IgD-negative memory B cell (primary cell): ENCODE data around the gene WDR59. TPM values are rescaled to one million over a fixed set of nuclear protein-coding genes. Genes with fewer than 3 reads are reported as not detected.
"Not testable (repeated sequence)": the region's sequence is repeated elsewhere in the genome, so short reads cannot be mapped to it uniquely, and the experiment has no call there.

Experiments
- H3K27ac Mint-ChIP-seq, 3 donors: one replicate each; pipeline ENCODE4 v1.8.0; 2020 to 2022; ENCODE audit warnings: mild to moderate bottlenecking in 3 of 3, mixed read lengths in 3 of 3, moderate library complexity in 1 of 3
- H3K27me3 Mint-ChIP-seq: one replicate; pipeline ENCODE4 v1.8.0; 2021; ENCODE audit warnings: mixed read lengths
- H3K36me3 Mint-ChIP-seq: one replicate; pipeline ENCODE4 v1.8.0; 2020; ENCODE audit warnings: mild to moderate bottlenecking, mixed read lengths
- H3K4me1 Mint-ChIP-seq, 3 donors: one replicate each; pipeline ENCODE4 v1.8.0; 2020 to 2022; ENCODE audit warnings: mixed read lengths in 3 of 3, mild to moderate bottlenecking in 1 of 3
- H3K4me3 Mint-ChIP-seq, 4 donors: one replicate each; pipeline ENCODE4 v1.8.0; 2020 to 2022; ENCODE audit warnings: mild to moderate bottlenecking in 4 of 4, mixed read lengths in 4 of 4, moderate library complexity in 3 of 4
- H3K9me3 Mint-ChIP-seq, 3 donors: one replicate each; pipeline ENCODE4 v1.8.0; 2020 to 2021; ENCODE audit warnings: mixed read lengths in 3 of 3, mild to moderate bottlenecking in 1 of 3
- polyA plus RNA-seq: library from polyadenylated mRNA; unstranded; fragments of 300-500 nt; fragmentation: Illumina TruSeq; gene quantifications from one replicate; pipeline ENCODE4 v1.2.3, GENCODE V29; 2021

The WDR59 gene
- polyA plus RNA-seq, 1 donor from 2014 or later: 9.2 TPM

GRCh38 chr16:74922150-74923138 is 62.5 kb downstream of the WDR59 start:
- Mint-ChIP-seq H3K4me1 (no peaks in the 10 kb centered on the region), H3K9me3 (peaks cover 0 to 3% (median 0%) of the 10 kb centered on the region in 3 donors), H3K36me3 (peaks cover 14% of the 10 kb centered on the region), H3K27me3 (no peaks in the 10 kb centered on the region), H3K27ac (no peak overlapping the region), H3K4me3 (no peak overlapping the region)

DNA sequence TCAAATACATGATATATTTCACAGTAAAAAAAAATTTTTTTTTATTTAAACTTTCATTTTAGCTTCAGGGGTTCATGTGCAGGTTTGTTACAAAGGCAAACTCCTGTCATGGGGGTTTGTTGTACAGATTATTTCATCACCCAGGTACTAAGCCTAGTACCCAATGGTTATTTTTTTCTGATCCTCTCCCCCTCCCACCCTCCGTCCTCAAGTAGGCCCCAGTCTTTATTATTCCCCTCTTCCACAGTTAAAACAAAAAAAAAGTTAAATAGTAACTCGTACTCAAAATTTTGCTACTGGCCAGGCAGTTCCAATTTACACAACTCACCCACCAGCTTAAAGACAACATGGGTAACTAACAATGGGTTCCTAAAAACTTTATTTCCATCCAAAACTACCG is 63.9 kb downstream of the WDR59 start:
- H3K9me3 Mint-ChIP-seq: peaks cover 0 to 3% (median 3%) of the 10 kb centered on the region in 3 donors
- peaks cover 21% of the 10 kb centered on the region for H3K36me3 Mint-ChIP-seq
- H3K27ac Mint-ChIP-seq: no peak overlapping the region
- no peaks in the 10 kb centered on the region for H3K27me3 Mint-ChIP-seq
- H3K4me3 Mint-ChIP-seq: no peak overlapping the region
- H3K4me1 Mint-ChIP-seq: no peaks in the 10 kb centered on the region

DNA sequence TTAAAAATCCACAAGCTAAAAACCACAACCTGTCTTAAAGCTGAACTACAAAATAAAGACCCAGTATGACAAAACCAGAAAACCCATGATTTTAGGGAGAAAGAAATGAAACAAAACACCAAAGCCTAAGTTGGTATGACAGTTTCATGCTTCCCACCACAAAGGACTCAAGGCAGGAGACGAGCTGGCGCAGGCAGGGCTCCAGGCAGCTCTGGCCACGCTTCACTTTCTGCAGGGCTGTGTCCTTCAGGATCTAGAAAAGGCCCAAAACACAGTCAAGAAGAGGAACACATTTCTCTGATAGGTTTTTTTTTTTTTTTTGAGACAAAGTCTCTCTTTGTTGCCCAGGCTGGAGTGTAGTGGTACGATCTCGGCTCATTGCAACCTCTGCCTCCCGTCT is 75.3 kb downstream of the WDR59 start:
- H3K4me3 Mint-ChIP-seq: no peak overlapping the region
- H3K27ac Mint-ChIP-seq: no peak overlapping the region

DNA sequence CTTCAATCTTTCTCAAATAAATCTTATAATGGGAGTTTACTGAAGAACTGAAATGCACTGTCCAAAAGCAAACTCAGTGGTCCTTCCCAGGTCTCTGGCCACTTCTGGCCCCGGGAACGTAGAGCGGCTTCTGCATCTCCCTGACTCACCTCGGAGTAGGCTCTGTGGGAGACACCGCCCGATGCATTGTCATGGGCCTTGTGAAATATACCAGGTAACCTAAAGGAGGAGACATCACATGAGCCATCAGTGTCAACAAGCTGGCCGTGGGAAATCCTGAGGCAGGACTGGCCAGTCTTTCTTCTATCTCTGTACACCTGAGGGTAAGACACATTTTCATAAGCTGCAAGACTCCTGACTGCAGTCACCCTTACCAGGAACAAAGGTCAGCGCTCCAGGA is 76.2 kb downstream of the WDR59 start:
- H3K4me3 Mint-ChIP-seq, H3K27me3 Mint-ChIP-seq, H3K4me1 Mint-ChIP-seq, H3K27ac Mint-ChIP-seq: not testable (repeated sequence)
- H3K9me3 Mint-ChIP-seq: peaks cover 9 to 23% (median 15%) of the 10 kb centered on the region in 3 donors
- peaks cover 47% of the 10 kb centered on the region for H3K36me3 Mint-ChIP-seq

More for the DNA sequence above, 75.3 kb downstream of the WDR59 start:
- peaks cover 9 to 23% (median 15%) of the 10 kb centered on the region in 3 donors for H3K9me3 Mint-ChIP-seq
- H3K27me3 Mint-ChIP-seq: no peaks in the 10 kb centered on the region
- peaks cover 51% of the 10 kb centered on the region for H3K36me3 Mint-ChIP-seq
- H3K4me1 Mint-ChIP-seq: no peaks in the 10 kb centered on the region

DNA sequence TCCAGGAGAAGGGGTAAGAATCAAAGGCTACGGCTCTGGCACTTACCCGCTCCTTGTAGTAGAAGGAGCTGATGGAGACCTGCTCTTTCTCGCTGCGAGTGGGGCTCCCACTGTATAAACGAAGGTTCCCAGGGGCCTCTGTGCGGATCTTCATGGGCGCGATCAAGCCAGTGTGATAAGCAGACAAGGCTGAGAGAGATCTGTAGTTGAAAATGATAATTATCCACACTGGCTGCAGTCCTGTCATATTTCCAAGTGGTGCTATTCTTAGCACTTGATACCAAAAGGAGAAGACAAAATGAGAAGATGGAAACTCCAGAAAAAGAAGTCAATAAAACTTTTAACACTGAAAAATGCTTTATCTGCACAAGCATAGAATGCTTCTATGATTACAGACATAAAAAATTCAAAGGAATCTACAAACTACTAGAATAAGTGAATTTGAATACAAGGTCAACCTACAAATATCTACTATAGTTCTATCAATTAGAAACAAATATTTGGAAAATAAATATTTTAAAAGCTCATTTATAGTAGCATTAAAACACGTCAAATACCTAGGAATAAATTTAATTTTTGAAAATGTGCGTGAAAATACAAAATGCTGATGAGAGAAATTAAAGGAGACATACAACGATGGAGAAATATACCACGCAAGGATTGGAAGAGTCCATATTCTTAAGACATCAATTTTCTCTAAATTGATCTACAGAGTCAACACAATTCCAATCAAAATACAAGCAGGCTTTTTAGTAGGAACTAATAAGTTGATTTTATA is 80.8 kb downstream of the WDR59 start:
- H3K36me3 Mint-ChIP-seq: peaks cover 33% of the 10 kb centered on the region
- no peaks in the 10 kb centered on the region for H3K27me3 Mint-ChIP-seq
- no peaks in the 10 kb centered on the region for H3K4me1 Mint-ChIP-seq
- peak overlapping the region in 1 of 3 donors; percentile 8 for H3K27ac Mint-ChIP-seq
- H3K4me3 Mint-ChIP-seq: no peak overlapping the region
- peaks cover 6 to 9% (median 8%) of the 10 kb centered on the region in 3 donors for H3K9me3 Mint-ChIP-seq

DNA sequence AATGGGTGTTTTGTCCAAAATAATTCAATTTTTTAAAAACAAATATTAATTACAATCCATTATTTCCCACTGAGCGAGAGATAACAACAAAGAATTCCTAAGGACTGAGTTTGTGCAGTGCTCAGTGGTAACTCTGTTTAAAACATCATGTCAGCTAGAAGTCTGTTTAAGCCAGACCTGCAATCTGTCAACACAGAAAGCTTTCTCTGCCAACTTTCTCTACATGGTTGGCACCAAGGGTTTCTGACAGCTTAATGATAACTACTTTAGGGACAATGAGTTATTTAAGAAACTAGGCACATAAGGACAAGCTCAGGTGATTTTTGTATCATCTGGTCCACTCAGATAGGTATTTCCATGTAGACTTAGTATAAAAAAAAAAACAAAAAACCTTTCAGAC is 81.8 kb downstream of the WDR59 start:
- no peaks in the 10 kb centered on the region for H3K27me3 Mint-ChIP-seq
- H3K4me3 Mint-ChIP-seq: no peak overlapping the region
- H3K36me3 Mint-ChIP-seq: peaks cover 31% of the 10 kb centered on the region
- peaks cover 6 to 9% (median 8%) of the 10 kb centered on the region in 3 donors for H3K9me3 Mint-ChIP-seq
- H3K27ac Mint-ChIP-seq: peak overlapping the region in 1 of 3 donors; percentile 8
- H3K4me1 Mint-ChIP-seq: no peaks in the 10 kb centered on the region

DNA sequence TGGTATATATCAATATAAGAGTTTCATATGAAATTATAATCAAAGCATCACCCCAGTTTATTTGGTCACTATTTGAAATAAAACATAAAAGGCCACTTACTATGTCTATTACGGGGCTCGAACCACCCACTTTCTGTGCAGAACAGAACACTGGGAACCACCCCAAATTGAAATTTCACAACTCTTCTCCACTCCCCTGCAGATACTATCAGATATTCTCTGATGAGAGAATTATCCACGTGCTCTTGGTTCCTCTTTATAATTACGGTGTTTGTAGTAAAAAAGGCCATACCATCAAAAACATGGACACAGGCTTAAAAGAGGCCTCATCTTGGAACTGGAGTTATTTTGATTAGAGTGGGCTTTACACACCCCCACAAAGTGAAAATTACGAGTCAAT is 82.8 kb downstream of the WDR59 start:
- Mint-ChIP-seq H3K4me3 (no peak overlapping the region), H3K4me1 (no peaks in the 10 kb centered on the region), H3K36me3 (peaks cover 26% of the 10 kb centered on the region), H3K27ac (no peak overlapping the region), H3K27me3 (no peaks in the 10 kb centered on the region), H3K9me3 (peaks cover 2 to 6% (median 5%) of the 10 kb centered on the region in 3 donors)

GRCh38 chr16:74901606-74902005 is 83.3 kb downstream of the WDR59 start:
- peaks cover 21% of the 10 kb centered on the region for H3K36me3 Mint-ChIP-seq
- no peaks in the 10 kb centered on the region for H3K27me3 Mint-ChIP-seq
- no peak overlapping the region for H3K4me3 Mint-ChIP-seq
- no peak overlapping the region for H3K27ac Mint-ChIP-seq
- H3K4me1 Mint-ChIP-seq: no peaks in the 10 kb centered on the region
- H3K9me3 Mint-ChIP-seq: peaks cover 0 to 5% (median 3%) of the 10 kb centered on the region in 3 donors

DNA sequence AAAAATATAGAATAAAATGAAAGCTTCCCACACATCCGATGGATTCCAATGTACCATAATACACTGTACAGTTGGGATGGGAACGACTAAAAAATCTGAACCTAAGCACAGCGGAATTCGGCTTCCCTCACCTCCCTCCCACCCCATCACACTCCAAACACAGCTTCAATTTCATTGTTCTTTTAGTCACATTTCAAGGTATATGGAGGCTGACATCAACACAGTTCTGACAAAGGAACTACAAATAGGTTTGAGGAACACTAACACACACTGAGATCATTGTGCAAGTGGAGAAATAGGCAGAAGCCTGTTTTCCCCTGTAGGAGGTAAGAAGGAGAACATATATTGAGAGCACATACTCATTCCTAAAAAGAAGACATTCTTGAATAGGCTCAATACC is 85.1 kb downstream of the WDR59 start:
- Mint-ChIP-seq H3K4me1 (no peaks in the 10 kb centered on the region), H3K27me3 (no peaks in the 10 kb centered on the region), H3K36me3 (peaks cover 22% of the 10 kb centered on the region), H3K4me3 (no peak overlapping the region), H3K27ac (no peak overlapping the region), H3K9me3 (no peaks in the 10 kb centered on the region)

- no peaks in the 10 kb centered on the region for H3K27me3 Mint-ChIP-seq
- H3K36me3 Mint-ChIP-seq: peaks cover 21% of the 10 kb centered on the region
- H3K4me1 Mint-ChIP-seq: peaks cover 0 to 1% (median 0%) of the 10 kb centered on the region in 3 donors
Measured at GRCh38 chr16:74898659-74899058, 86.3 kb downstream of the WDR59 start.

GRCh38 chr16:74896389-74897370 is 88.2 kb downstream of the WDR59 start:
- no peak overlapping the region for H3K27ac Mint-ChIP-seq
- no peak overlapping the region for H3K4me3 Mint-ChIP-seq

More at GRCh38 chr16:74898659-74899058, 86.3 kb downstream of the WDR59 start:
- Mint-ChIP-seq H3K27ac (no peak overlapping the region), H3K4me3 (no peak overlapping the region), H3K9me3 (no peaks in the 10 kb centered on the region)

GRCh38 chr16:74893541-74893940 is 91.4 kb downstream of the WDR59 start:
- H3K4me3 Mint-ChIP-seq: no peak overlapping the region
- H3K4me1 Mint-ChIP-seq: peaks cover 0 to 16% (median 0%) of the 10 kb centered on the region in 3 donors
- no peaks in the 10 kb centered on the region for H3K9me3 Mint-ChIP-seq
- no peak overlapping the region for H3K27ac Mint-ChIP-seq
- no peaks in the 10 kb centered on the region for H3K27me3 Mint-ChIP-seq
- peaks cover 20% of the 10 kb centered on the region for H3K36me3 Mint-ChIP-seq

More at GRCh38 chr16:74896389-74897370, 88.2 kb downstream of the WDR59 start:
- Mint-ChIP-seq H3K4me1 (peaks cover 0 to 13% (median 0%) of the 10 kb centered on the region in 3 donors), H3K27me3 (no peaks in the 10 kb centered on the region), H3K36me3 (peaks cover 14% of the 10 kb centered on the region), H3K9me3 (no peaks in the 10 kb centered on the region)

- H3K27me3 Mint-ChIP-seq: no peaks in the 10 kb centered on the region
- H3K4me1 Mint-ChIP-seq: peaks cover 0 to 16% (median 0%) of the 10 kb centered on the region in 3 donors
- H3K36me3 Mint-ChIP-seq: peaks cover 22% of the 10 kb centered on the region
- no peaks in the 10 kb centered on the region for H3K9me3 Mint-ChIP-seq
- no peak overlapping the region for H3K27ac Mint-ChIP-seq
- H3K4me3 Mint-ChIP-seq: no peak overlapping the region
Measured at GRCh38 chr16:74892574-74893461, 92.1 kb downstream of the WDR59 start.
